ENCODE results near the gene ETS1. TPM values are rescaled to one million over a fixed set of nuclear protein-coding genes. Genes with fewer than 3 reads are reported as not detected.

Gene ETS1
- total RNA-seq, 1 donor from 2014 or later: 24.6 TPM

- DNase-seq (ENCODE audit: low spot score): no peak
Observed at GRCh38 chr11:128520888-128521681, 66.3 kb downstream of the ETS1 start.

GRCh38 chr11:128520206-128520887 is 67.0 kb downstream of the ETS1 start:
- DNase-seq (ENCODE audit: low spot score): no peak

- no peak for DNase-seq (ENCODE audit: low spot score)
Observed at GRCh38 chr11:128519338-128519737, 68.0 kb downstream of the ETS1 start.

- DNase-seq (ENCODE audit: low spot score): no peak
Observed at GRCh38 chr11:128518493-128519207, 68.7 kb downstream of the ETS1 start.

- no peak for DNase-seq (ENCODE audit: low spot score)
Observed at GRCh38 chr11:128517451-128518230, 69.7 kb downstream of the ETS1 start.

GRCh38 chr11:128516886-128517285 is 70.5 kb downstream of the ETS1 start:
- DNase-seq (ENCODE audit: low spot score): no peak

- DNase-seq (ENCODE audit: low spot score): peak; percentile 66
Observed at GRCh38 chr11:128515826-128516778, 71.3 kb downstream of the ETS1 start.

GRCh38 chr11:128515086-128515485 is 72.3 kb downstream of the ETS1 start:
- DNase-seq (ENCODE audit: low spot score): no peak

- DNase-seq (ENCODE audit: low spot score): no peak
Observed at GRCh38 chr11:128513915-128514681, 73.3 kb downstream of the ETS1 start.

- no peak for DNase-seq (ENCODE audit: low spot score)
Observed at GRCh38 chr11:128512474-128512996, 74.8 kb downstream of the ETS1 start.

GRCh38 chr11:128511712-128512111 is 75.6 kb downstream of the ETS1 start:
- DNase-seq (ENCODE audit: low spot score): peak; percentile 63

GRCh38 chr11:128509621-128510389 is 77.6 kb downstream of the ETS1 start:
- peak; percentile 92 for DNase-seq (ENCODE audit: low spot score)

GRCh38 chr11:128508770-128509510 is 78.4 kb downstream of the ETS1 start:
- DNase-seq (ENCODE audit: low spot score): no peak

GRCh38 chr11:128507936-128508335 is 79.4 kb downstream of the ETS1 start:
- DNase-seq (ENCODE audit: low spot score): no peak

GRCh38 chr11:128506999-128507611 is 80.3 kb downstream of the ETS1 start:
- peak; percentile 97 for DNase-seq (ENCODE audit: low spot score)

- no peak for DNase-seq (ENCODE audit: low spot score)
Observed at GRCh38 chr11:128506356-128506755, 81.0 kb downstream of the ETS1 start.

GRCh38 chr11:128505449-128506065 is 81.8 kb downstream of the ETS1 start:
- no peak for DNase-seq (ENCODE audit: low spot score)
